Mucosa of descending colon (tissue), 3 donors: Measurements from ENCODE around the gene FRMD4A. TPM values are rescaled to one million over a fixed set of nuclear protein-coding genes. Genes with fewer than 3 reads are reported as not detected.

Experiments
- ATAC-seq: fragments of 200-7000 bp; cut with Tn5 transposase; one replicate; pipeline ENCODE4 v1.9.1; 2020; ENCODE audit warnings: mild to moderate bottlenecking, moderate library complexity
- DNase-seq, 3 donors: peaks; one replicate each; pipeline ENCODE4 v3.0.0-alpha.2; 2020
- H3K36me3 ChIP-seq: fragments of 200-600 bp; one replicate; pipeline ENCODE4 v1.8.0; 2021; ENCODE audit warnings: low read depth, mild to moderate bottlenecking
- H3K4me1 ChIP-seq: fragments of 200-600 bp; one replicate; pipeline ENCODE4 v1.8.0; 2021; ENCODE audit warnings: low read depth, mild to moderate bottlenecking
- H3K4me3 ChIP-seq: fragments of 200-600 bp; one replicate; pipeline ENCODE4 v1.8.0; 2021; ENCODE audit warnings: mild to moderate bottlenecking
- H3K9me3 ChIP-seq: fragments of 200-600 bp; one replicate; pipeline ENCODE4 v1.8.0; 2021; ENCODE audit warnings: mild to moderate bottlenecking
- CTCF ChIP-seq: fragments of 200-600 bp; IDR thresholded peaks from one replicate; pipeline ENCODE4 v1.8.0; 2022; ENCODE audit warnings: antibody characterized with exemption, mild to moderate bottlenecking
- intact Hi-C, 2 donors: fragments of 100-400 bp; cut with DNase I in 1 of 2; cut with micrococcal nuclease in 1 of 2; formaldehyde crosslinking; loops; one replicate each; pipeline versions ENCODE4 v1.11.0 to v1.11.1; 2022; cut with DNase I, micrococcal nuclease
- total RNA-seq, 3 donors: library from RNA; stranded (reverse); fragmentation: NEBNext Ultra II Directional in 2 of 3; extraction: Animal tissue kit (Norgen Biotek cat#: 25700) in 2 of 3; gene quantifications; one replicate each; pipeline versions ENCODE4 v1.2.1 to v1.2.4, GENCODE V29; 2021 to 2023
- donor health status: DM: no; HTN: no; CAD: no; lungs with moderate emphysema.
- donor health status: DM: no; HTN: no; CAD: no.
- donor health status: DM: no; HTN: yes; CAD: no.

FRMD4A gene
- total RNA-seq, 3 donors from 2014 or later, result 9.8 to 40.6 (median 17.2) TPM

- Histone ChIP-seq H3K9me3 (no peaks in the 10 kb centered on the region), H3K36me3 (no peaks in the 10 kb centered on the region), H3K4me1 (no peaks in the 10 kb centered on the region), H3K4me3 (no peak overlapping the region)
- no peak for ATAC-seq
- DNase-seq, result no peak
- TF ChIP-seq CTCF, result no peak
- intact Hi-C loops, result no loop called here
Observed at GRCh38 chr10:13848520-13849445, 481.9 kb downstream of the FRMD4A start.

- intact Hi-C loops, result no loop called here
- DNase-seq (no peak), ATAC-seq (no peak)
Observed at GRCh38 chr10:13847201-13847631, 483.5 kb downstream of the FRMD4A start.

GRCh38 chr10:13845897-13846296 is 484.8 kb downstream of the FRMD4A start:
- intact Hi-C loops, result no loop called here

More at GRCh38 chr10:13847201-13847631, 483.5 kb downstream of the FRMD4A start:
- H3K4me3 ChIP-seq, result no peak overlapping the region
- no peak for TF ChIP-seq CTCF
- H3K4me1 ChIP-seq, result no peaks in the 10 kb centered on the region
- H3K9me3 ChIP-seq, result no peaks in the 10 kb centered on the region
- H3K36me3 ChIP-seq, result no peaks in the 10 kb centered on the region

GRCh38 chr10:13844651-13845050 is 486.1 kb downstream of the FRMD4A start:
- Histone ChIP-seq H3K9me3 (no peaks in the 10 kb centered on the region), H3K36me3 (no peaks in the 10 kb centered on the region)
- ATAC-seq, result no peak

More at GRCh38 chr10:13845897-13846296, 484.8 kb downstream of the FRMD4A start:
- DNase-seq (no peak), ATAC-seq (no peak)
- H3K36me3 ChIP-seq, result no peaks in the 10 kb centered on the region
- TF ChIP-seq CTCF, result no peak
- no peaks in the 10 kb centered on the region for H3K4me1 ChIP-seq
- no peaks in the 10 kb centered on the region for H3K9me3 ChIP-seq
- no peak overlapping the region for H3K4me3 ChIP-seq

GRCh38 chr10:13842117-13842516 is 488.6 kb downstream of the FRMD4A start:
- Histone ChIP-seq H3K4me3 (no peak overlapping the region), H3K9me3 (no peaks in the 10 kb centered on the region), H3K36me3 (no peaks in the 10 kb centered on the region), H3K4me1 (no peaks in the 10 kb centered on the region)
- intact Hi-C loops, result no loop called here
- ATAC-seq, result no peak
- no peak for DNase-seq
- TF ChIP-seq CTCF, result no peak

More at GRCh38 chr10:13844651-13845050, 486.1 kb downstream of the FRMD4A start:
- Histone ChIP-seq H3K4me3 (no peak overlapping the region), H3K4me1 (no peaks in the 10 kb centered on the region)
- intact Hi-C loops, result no loop called here
- TF ChIP-seq CTCF, result no peak
- no peak for DNase-seq
